Measurements from ENCODE around the gene COX8A. TPM values are rescaled to one million over a fixed set of nuclear protein-coding genes. Genes with fewer than 3 reads are reported as not detected.
A peak's percentile ranks its signal among the peaks of the same experiment; 100 is the strongest.

Gene COX8A
- polyA plus RNA-seq, 3 donors, result 190 to 308 (median 280) TPM

- no peak for DNase-seq (ENCODE audit: extremely low read depth in 1 of 11, low read depth in 9 of 11, low spot score in 4 of 11)
Observed at GRCh38 chr11:63997104-63997700, 22.8 kb downstream of the COX8A start.

GRCh38 chr11:63997801-63998337 lies 23.4 kb downstream of the COX8A start:
- DNase-seq (ENCODE audit: extremely low read depth in 1 of 11, low read depth in 9 of 11, low spot score in 4 of 11), result no peak

DNA sequence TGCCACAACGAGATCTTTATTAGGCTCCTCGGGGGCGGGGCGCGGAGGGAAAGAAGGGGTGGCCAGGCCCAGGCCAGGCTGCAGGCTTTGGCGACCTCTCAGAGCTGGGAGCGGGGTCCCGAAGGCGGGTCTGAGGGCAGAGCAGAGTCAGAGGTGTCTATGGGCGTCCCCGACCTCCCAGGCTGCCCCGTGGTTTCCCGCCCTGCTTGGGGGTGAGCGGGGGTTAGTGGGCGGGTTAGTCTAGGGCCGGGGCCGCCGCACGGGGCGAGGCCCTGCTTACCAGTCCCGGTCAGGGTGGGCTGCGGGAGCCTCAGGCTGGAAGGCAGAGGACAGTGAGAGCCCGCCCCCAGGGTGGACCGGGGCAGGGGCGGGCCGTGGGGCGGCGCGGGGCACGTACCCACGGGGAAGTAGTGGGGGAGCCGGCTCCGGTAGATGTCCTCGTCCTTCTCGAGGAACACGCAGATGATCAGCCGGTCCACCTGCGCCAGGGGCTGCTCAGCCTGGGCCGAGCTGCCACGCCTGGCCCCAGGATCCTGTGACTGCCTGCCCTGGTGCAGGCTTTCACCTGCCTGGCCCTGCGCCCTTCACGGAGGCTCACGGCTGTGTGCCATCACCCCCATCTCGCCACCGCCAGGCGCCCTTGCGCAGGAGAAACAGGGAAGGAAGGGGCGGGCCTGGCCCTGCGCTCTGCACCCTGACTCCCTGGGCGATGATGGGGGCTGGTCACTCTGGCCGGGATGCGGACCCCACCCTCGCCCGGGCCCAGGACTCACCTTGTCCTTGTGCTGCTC lies 24.3 kb downstream of the COX8A start:
- no peak for DNase-seq (ENCODE audit: extremely low read depth in 1 of 11, low read depth in 9 of 11, low spot score in 4 of 11)

DNA sequence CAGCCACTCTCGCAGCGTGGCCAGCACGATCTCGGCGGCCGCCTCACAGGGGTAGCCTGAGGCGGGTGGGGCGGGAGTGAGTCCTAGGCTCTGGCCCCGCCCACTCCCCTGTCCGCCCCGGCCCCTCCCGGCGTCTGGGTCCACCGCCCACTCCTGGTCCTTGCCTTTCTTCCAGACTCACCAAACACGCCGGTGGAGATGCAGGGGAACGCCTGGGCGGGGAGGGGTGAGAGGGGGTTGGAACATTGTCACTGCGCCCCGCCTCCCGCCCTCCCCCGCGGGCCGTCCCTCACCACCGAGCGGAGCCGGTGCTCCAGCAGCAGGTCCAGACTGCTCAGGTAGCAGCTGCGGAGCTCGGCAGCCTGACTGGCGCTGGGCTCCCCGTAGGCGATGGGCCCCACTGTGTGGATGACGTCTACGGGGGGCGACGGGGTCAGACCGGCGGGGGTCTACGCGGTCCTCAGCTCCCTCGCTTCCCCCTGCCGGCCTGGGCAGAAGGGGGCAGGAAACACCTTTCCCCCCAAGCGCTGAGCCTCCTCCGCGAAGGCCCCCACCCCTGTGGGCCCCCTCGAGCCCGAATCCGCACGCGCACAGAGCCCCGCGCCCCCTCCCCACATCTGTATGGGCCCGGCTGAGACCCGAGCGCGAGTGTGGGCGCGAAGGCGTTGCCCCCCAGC lies 25.1 kb downstream of the COX8A start:
- no peak for DNase-seq (ENCODE audit: extremely low read depth in 1 of 11, low read depth in 9 of 11, low spot score in 4 of 11)

DNA sequence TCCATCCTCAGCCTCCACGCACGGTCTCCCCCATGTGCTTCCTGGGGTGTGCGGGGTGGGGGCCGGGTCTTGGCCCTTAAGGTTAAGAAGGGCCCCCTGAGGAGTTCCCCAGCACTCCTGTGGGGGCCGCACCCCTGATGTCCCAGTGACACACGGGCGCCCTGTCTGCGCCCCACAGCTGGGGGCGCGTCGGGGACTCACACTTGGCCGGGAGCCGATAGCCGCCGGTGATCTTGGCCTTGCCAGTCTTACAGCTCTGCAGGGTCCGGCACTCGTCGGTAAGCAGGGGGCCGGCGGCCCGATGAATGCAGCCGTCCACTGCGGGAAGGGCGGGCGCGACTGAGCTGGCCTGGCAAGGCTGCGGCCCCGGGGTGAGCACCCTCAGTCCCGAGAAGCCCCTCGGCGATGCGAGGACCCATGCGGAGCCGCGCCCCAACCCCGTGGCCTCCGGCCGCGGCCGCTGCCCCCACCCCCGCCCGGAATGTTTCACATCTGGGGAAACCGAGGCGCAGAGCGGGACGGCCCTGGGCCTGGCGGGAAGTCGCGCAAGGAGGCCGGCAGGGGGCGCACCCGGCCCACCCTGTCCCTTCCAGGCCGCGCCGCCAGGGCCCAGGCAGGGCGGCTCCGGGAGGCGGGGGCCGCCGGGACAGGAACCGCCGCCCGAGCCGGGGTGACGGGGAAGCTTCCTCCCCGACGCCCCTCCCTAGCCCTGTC lies 25.8 kb downstream of the COX8A start:
- peak in 2 of 11 donors; percentile 77 to 80 for DNase-seq (ENCODE audit: extremely low read depth in 1 of 11, low read depth in 9 of 11, low spot score in 4 of 11)

GRCh38 chr11:64000740-64001483 lies 26.5 kb downstream of the COX8A start:
- no peak for DNase-seq (ENCODE audit: extremely low read depth in 1 of 11, low read depth in 9 of 11, low spot score in 4 of 11)

- DNase-seq (ENCODE audit: extremely low read depth in 1 of 11, low read depth in 9 of 11, low spot score in 4 of 11), result peak in 2 of 11 donors; percentile 44 to 70
Observed at GRCh38 chr11:64001484-64002420, 27.3 kb downstream of the COX8A start.

- no peak for DNase-seq (ENCODE audit: extremely low read depth in 1 of 11, low read depth in 9 of 11, low spot score in 4 of 11)
Observed at GRCh38 chr11:64003807-64004589, 29.6 kb downstream of the COX8A start.

DNA sequence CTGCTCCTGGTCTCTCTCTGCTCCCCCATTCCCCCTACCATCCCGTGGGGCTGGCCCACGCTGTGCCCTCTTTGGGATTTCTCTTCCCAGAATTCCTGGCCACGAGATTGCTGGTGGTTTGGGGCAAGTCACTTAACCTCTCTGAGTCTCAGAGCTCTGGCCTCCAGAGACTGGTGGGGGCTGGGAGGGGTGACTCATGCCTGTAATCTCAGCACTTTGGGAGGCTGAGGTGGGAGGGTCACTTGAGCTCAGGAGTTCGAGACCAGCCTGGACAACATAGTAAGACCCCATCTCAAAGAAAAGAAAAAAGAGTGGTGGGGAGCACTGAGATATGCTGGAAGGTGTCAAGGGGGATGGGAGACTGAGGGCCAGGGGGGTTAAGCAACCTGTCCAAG lies 30.2 kb downstream of the COX8A start:
- DNase-seq (ENCODE audit: extremely low read depth in 1 of 11, low read depth in 9 of 11, low spot score in 4 of 11), result no peak

- no peak for DNase-seq (ENCODE audit: extremely low read depth in 1 of 11, low read depth in 9 of 11, low spot score in 4 of 11)
Observed at GRCh38 chr11:64005691-64006090, 31.3 kb downstream of the COX8A start.

DNA sequence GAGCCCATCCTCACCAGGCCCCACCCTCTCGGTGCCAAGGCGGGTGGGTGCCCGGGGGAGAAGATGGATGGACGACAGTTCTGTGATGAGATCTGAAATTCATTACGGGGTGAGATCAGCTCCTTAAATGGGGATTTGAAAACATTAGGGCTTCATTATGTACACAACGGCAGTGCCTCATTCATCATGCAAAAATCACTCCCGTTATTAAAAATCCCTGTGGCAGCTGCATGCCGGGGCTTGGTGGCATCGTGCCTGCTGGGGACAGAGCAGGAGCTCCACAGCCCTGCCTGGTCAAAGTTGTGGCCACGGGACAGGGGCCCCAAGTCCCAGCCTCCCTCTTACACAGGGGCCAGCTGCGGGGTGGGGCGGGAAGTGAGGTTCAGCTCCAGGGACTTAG lies 32.0 kb downstream of the COX8A start:
- no peak for DNase-seq (ENCODE audit: extremely low read depth in 1 of 11, low read depth in 9 of 11, low spot score in 4 of 11)

GRCh38 chr11:64007160-64007628 lies 32.8 kb downstream of the COX8A start:
- DNase-seq (ENCODE audit: extremely low read depth in 1 of 11, low read depth in 9 of 11, low spot score in 4 of 11), result no peak

DNA sequence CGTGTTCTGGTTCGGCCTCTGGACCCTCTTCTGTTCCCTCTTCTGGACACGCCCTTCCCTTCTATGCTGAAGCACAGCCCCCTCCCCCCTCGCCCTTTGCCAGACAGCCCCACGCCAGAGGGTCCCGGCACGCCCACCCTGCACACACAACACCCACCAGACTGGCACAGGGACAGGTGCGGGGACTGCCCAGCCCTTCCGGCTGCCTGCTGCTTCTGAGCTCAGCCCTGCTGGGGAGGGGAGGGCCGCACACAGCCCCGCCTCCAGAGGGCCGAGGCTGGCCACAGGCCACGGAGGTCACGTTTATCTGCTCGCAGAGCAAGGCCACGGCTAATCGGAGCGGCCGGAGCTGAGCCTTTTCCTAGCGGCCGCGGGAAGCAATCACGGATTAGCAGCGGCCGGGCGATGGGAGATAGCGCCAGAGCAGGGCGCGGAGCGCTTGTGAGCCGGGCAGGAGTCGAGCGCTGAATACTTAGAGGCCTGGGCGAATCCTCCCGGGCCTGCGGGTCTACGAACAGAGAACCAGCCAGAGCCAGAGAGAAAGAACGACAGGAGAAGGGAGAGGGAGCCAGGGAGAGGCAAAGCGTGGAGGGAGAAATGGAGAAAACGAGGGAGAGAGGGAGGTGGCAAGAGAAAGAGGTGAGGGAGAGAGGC lies 33.3 kb downstream of the COX8A start:
- no peak for DNase-seq (ENCODE audit: extremely low read depth in 1 of 11, low read depth in 9 of 11, low spot score in 4 of 11)

GRCh38 chr11:64008283-64008913 lies 34.0 kb downstream of the COX8A start:
- no peak for DNase-seq (ENCODE audit: extremely low read depth in 1 of 11, low read depth in 9 of 11, low spot score in 4 of 11)

- DNase-seq (ENCODE audit: extremely low read depth in 1 of 11, low read depth in 9 of 11, low spot score in 4 of 11), result no peak
Observed at GRCh38 chr11:64008914-64009633, 34.7 kb downstream of the COX8A start.

Measured in renal cortex interstitium (tissue), 11 donors.